Suprapubic skin (tissue), 4 donors: ENCODE measurements around the gene NTSR1. TPM values are rescaled to one million over a fixed set of nuclear protein-coding genes. Genes with fewer than 3 reads are reported as not detected.

Experiments
- DNase-seq, 2 donors: peaks; one replicate each; pipeline ENCODE4 v3.0.0-alpha.2; 2019; ENCODE audit warnings: low spot score in 2 of 2
- H3K27ac ChIP-seq: fragments of 200-600 bp; sonication (generic); one replicate; pipeline ENCODE4 v1.5.1; 2019
- H3K27me3 ChIP-seq: fragments of 200-600 bp; sonication (generic); one replicate; pipeline ENCODE4 v1.5.1; 2019
- H3K36me3 ChIP-seq: fragments of 200-600 bp; sonication (generic); one replicate; pipeline ENCODE4 v1.5.1; 2019
- H3K4me1 ChIP-seq: fragments of 200-600 bp; sonication (generic); one replicate; pipeline ENCODE4 v1.5.1; 2019
- H3K4me3 ChIP-seq: fragments of 200-600 bp; sonication (generic); one replicate; pipeline ENCODE4 v1.5.1; 2019; ENCODE audit warnings: mild to moderate bottlenecking
- H3K9me3 ChIP-seq: fragments of 200-600 bp; sonication (generic); one replicate; pipeline ENCODE4 v1.5.1; 2019
- CTCF ChIP-seq, 2 donors: fragments of 200-600 bp in 1 of 2; fragments of 450-650 bp in 1 of 2; sonication (generic) in 1 of 2; IDR thresholded peaks; one replicate each; pipeline ENCODE4 v1.5.1; 2016 to 2019; ENCODE audit warnings: antibody characterized with exemption in 2 of 2, mild to moderate bottlenecking in 1 of 2, moderate library complexity in 1 of 2
- EP300 ChIP-seq: sonication (generic); formaldehyde crosslinking; IDR thresholded peaks from one replicate; pipeline ENCODE4 v1.6.1; 2017; ENCODE audit warnings: antibody characterized with exemption
- POLR2A ChIP-seq, 2 donors: fragments of 450-650 bp; IDR thresholded peaks; one replicate each; pipeline ENCODE4 v1.6.1; 2017; ENCODE audit warnings: antibody characterized with exemption in 2 of 2, mild to moderate bottlenecking in 2 of 2, moderate library complexity in 2 of 2
- POLR2AphosphoS5 ChIP-seq, 3 donors: sonication (generic); formaldehyde crosslinking; IDR thresholded peaks; one replicate each; pipeline ENCODE4 v1.6.1; 2017; ENCODE audit warnings: antibody characterized with exemption in 3 of 3
- WGBS: methylation state at CpG from one replicate; pipeline ENCODE4 v1.1.5; 2018; 5-methylcytosine and 5-hydroxymethylcytosine counted together
- total RNA-seq, 4 donors: library from RNA; depleted of rRNA; stranded (reverse); fragments of >200 nt; gene quantifications; one replicate each; pipeline ENCODE4 v1.1.0, GENCODE V29; 2016

NTSR1 gene
- total RNA-seq, 4 donors from 2014 or later, result 0.16 to 0.55 TPM; not detected in 2

- Histone ChIP-seq H3K36me3 (no peaks in the 10 kb centered on the region), H3K9me3 (no peaks in the 10 kb centered on the region)
Measured at GRCh38 chr20:62665826-62666735, 42.6 kb upstream of the NTSR1 start.

GRCh38 chr20:62666736-62667529 is 41.7 kb upstream of the NTSR1 start:
- H3K27ac ChIP-seq, result peak overlapping the region; percentile 48
- TF ChIP-seq POLR2AphosphoS5 (IDR thresholded peaks at IDR 0.05), result no peak
- no peak for TF ChIP-seq CTCF (IDR thresholded peaks at IDR 0.05)
- no peak for TF ChIP-seq EP300
- no peak for TF ChIP-seq POLR2A (IDR thresholded peaks at IDR 0.05)
- H3K36me3 ChIP-seq, result no peaks in the 10 kb centered on the region
- no peaks in the 10 kb centered on the region for H3K9me3 ChIP-seq
- H3K27me3 ChIP-seq, result peaks cover 10% of the 10 kb centered on the region
- DNase-seq, result no peak
- 51% methylated on average over 22 of the region's 27 CpGs for WGBS
- H3K4me3 ChIP-seq, result no peak overlapping the region
- H3K4me1 ChIP-seq, result peaks cover 30% of the 10 kb centered on the region

More at GRCh38 chr20:62665826-62666735, 42.6 kb upstream of the NTSR1 start:
- Histone ChIP-seq H3K27me3 (peaks cover 10% of the 10 kb centered on the region), H3K4me3 (no peak overlapping the region), H3K4me1 (peaks cover 30% of the 10 kb centered on the region), H3K27ac (peak overlapping the region; percentile 48)
- TF ChIP-seq EP300 (no peak), POLR2AphosphoS5 (IDR thresholded peaks at IDR 0.05) (no peak), CTCF (IDR thresholded peaks at IDR 0.05) (no peak), POLR2A (IDR thresholded peaks at IDR 0.05) (no peak)
- 48% methylated on average over 8 of the region's 33 CpGs for whole genome bisulfite sequencing
- no peak for DNase-seq

GRCh38 chr20:62667530-62668440 is 40.9 kb upstream of the NTSR1 start:
- no peak for DNase-seq
- Histone ChIP-seq H3K36me3 (no peaks in the 10 kb centered on the region), H3K4me1 (peaks cover 22% of the 10 kb centered on the region), H3K9me3 (no peaks in the 10 kb centered on the region), H3K27me3 (peaks cover 12% of the 10 kb centered on the region), H3K4me3 (no peak overlapping the region), H3K27ac (peak overlapping the region; percentile 36)
- TF ChIP-seq CTCF (IDR thresholded peaks at IDR 0.05), result no peak
- no peak for TF ChIP-seq EP300
- TF ChIP-seq POLR2A (IDR thresholded peaks at IDR 0.05), result no peak
- no peak for TF ChIP-seq POLR2AphosphoS5 (IDR thresholded peaks at IDR 0.05)
- WGBS, result 71% methylated on average over 20 of the region's 30 CpGs

- DNase-seq, result no peak
- Histone ChIP-seq H3K27me3 (peaks cover 19% of the 10 kb centered on the region), H3K36me3 (no peaks in the 10 kb centered on the region), H3K4me1 (peaks cover 18% of the 10 kb centered on the region), H3K4me3 (no peak overlapping the region), H3K9me3 (no peaks in the 10 kb centered on the region), H3K27ac (no peak overlapping the region)
- TF ChIP-seq CTCF (IDR thresholded peaks at IDR 0.05) (peak; percentile 63 to 77), POLR2AphosphoS5 (IDR thresholded peaks at IDR 0.05) (no peak)
- 52% methylated on average over 11 of the region's 13 CpGs for WGBS
Measured at GRCh38 chr20:62668441-62669027, 40.1 kb upstream of the NTSR1 start.
